ENCODE results near the gene CELF4. TPM values are rescaled to one million over a fixed set of nuclear protein-coding genes. Genes with fewer than 3 reads are reported as not detected.

Gene CELF4
- total RNA-seq, 1 experiment from 2014 or later: 0.40 TPM

GRCh38 chr18:37383846-37384595 lies 181.6 kb downstream of the CELF4 start:
- intact Hi-C loops (cut with micrococcal nuclease): loop anchor here (10.0 kb wide), 1 partner anchor 151 kb away; no protein-coding TSS in a partner anchor
- H3K9ac ChIP-seq (ENCODE audit: low read length): no peak overlapping the region

DNA sequence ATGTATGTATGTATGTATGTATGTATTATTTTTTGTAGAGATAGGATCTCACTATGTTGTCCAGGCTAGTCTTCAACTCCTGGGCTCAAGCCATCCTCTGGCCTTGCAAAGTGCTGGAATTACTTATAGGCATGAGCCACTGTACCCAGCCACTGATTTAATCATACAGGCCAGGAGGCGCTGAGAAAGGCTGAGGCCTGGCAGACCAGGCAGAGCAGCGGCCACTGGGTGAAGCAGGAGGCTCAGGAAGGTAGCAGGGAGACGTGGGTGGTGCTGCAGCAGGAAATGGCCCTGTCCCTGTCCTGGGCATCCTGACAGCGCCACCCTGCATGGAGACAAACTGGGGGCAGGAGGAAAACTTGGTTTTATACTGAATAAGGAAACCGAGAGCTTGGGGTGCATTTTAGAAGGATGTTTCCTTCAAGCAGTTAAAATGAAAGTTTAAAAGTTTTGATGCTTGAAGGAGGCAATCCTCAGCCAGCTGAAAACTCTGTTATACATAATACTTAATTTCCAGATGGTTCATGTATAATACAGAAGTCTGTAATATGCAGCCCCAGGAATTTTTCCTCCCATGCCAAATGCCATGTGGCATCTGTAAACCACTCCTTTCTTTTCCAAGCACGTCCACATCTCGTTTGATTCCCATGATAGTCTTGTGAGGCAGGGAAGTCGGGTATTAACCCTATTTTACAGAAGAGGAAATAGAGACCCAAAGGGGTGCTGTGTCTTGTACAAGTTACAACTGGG lies 182.4 kb downstream of the CELF4 start:
- H3K9me3 ChIP-seq (ENCODE audit: low read length): no peaks in the 10 kb centered on the region
- ChIA-PET POLR2A (ENCODE audit: unreplicated experiment) (no interaction called here), CTCF (no interaction called here)
- no peaks in the 10 kb centered on the region for H3K9me2 ChIP-seq (replicated peaks; ENCODE audit: low read length)
- no peaks in the 10 kb centered on the region for H4K20me1 ChIP-seq (ENCODE audit: low read length)
- intact Hi-C loops (cut with micrococcal nuclease): loop anchor here (10.0 kb wide), 1 partner anchor 152 kb away; no protein-coding TSS in a partner anchor
- no TSS peak for BruUV-seq (replicated peaks)
- TF ChIP-seq EZH2 (IDR thresholded peaks at IDR 0.05; ENCODE audit: low read length, unreplicated experiment) (no peak), EZH2phosphoT487 (IDR thresholded peaks at IDR 0.05; ENCODE audit: borderline replicate concordance, low read length) (no peak), CTCF (conservative IDR thresholded peaks at IDR 0.05; ENCODE audit: low read depth, low read length) (no peak)
- peak; percentile 2 for DNase-seq
- H3K79me2 ChIP-seq (ENCODE audit: low read length): no peaks in the 10 kb centered on the region
- no peak overlapping the region for H3K27ac ChIP-seq (ENCODE audit: low read length)
- no peak overlapping the region for H3K4me2 ChIP-seq (ENCODE audit: low read length)
- no peaks in the 10 kb centered on the region for H3K36me3 ChIP-seq (ENCODE audit: low read depth, low read length)
- H3K4me3 ChIP-seq (ENCODE audit: low read length): no peak overlapping the region
- no peaks in the 10 kb centered on the region; the same call in 1 of the 2 replicates for H3K4me1 ChIP-seq (ENCODE audit: insufficient read depth, low read length)
- no peak overlapping the region for H3K9ac ChIP-seq (ENCODE audit: low read length)
- no peaks in the 10 kb centered on the region for H3K27me3 ChIP-seq (ENCODE audit: low read length)
- peak; percentile 38; the same call in 1 of the 2 replicates for ATAC-seq
- no peaks in the 10 kb centered on the region for H3F3A ChIP-seq (ENCODE audit: low read length, unreplicated experiment)
- no peak overlapping the region for H2AFZ ChIP-seq (ENCODE audit: low read length)

More at GRCh38 chr18:37383846-37384595, 181.6 kb downstream of the CELF4 start:
- Histone ChIP-seq H3K9me2 (replicated peaks; ENCODE audit: low read length) (no peaks in the 10 kb centered on the region), H4K20me1 (ENCODE audit: low read length) (no peaks in the 10 kb centered on the region), H3K4me2 (ENCODE audit: low read length) (no peak overlapping the region), H3F3A (ENCODE audit: low read length, unreplicated experiment) (no peaks in the 10 kb centered on the region), H3K27ac (ENCODE audit: low read length) (no peak overlapping the region), H3K27me3 (ENCODE audit: low read length) (no peaks in the 10 kb centered on the region), H3K79me2 (ENCODE audit: low read length) (no peaks in the 10 kb centered on the region), H3K9me3 (ENCODE audit: low read length) (no peaks in the 10 kb centered on the region), H2AFZ (ENCODE audit: low read length) (no peak overlapping the region), H3K4me1 (ENCODE audit: insufficient read depth, low read length) (no peaks in the 10 kb centered on the region; the same call in 1 of the 2 replicates), H3K36me3 (ENCODE audit: low read depth, low read length) (no peaks in the 10 kb centered on the region), H3K4me3 (ENCODE audit: low read length) (no peak overlapping the region)
- ChIA-PET POLR2A (ENCODE audit: unreplicated experiment) (no interaction called here), CTCF (no interaction called here)
- no peak for ATAC-seq
- DNase-seq: no peak
- TF ChIP-seq EZH2 (IDR thresholded peaks at IDR 0.05; ENCODE audit: low read length, unreplicated experiment) (no peak), CTCF (conservative IDR thresholded peaks at IDR 0.05; ENCODE audit: low read depth, low read length) (no peak), EZH2phosphoT487 (IDR thresholded peaks at IDR 0.05; ENCODE audit: borderline replicate concordance, low read length) (no peak)
- no TSS peak for BruUV-seq (replicated peaks)

All from PC-3 (cell line).